Muscle of leg (tissue), 11 donors: ENCODE measurements around the gene LRCOL1. TPM values are rescaled to one million over a fixed set of nuclear protein-coding genes. Genes with fewer than 3 reads are reported as not detected.
"Not testable (repeated sequence)": the region's sequence is repeated elsewhere in the genome, so short reads cannot be mapped to it uniquely, and the experiment has no call there.

Experiments
- DNase-seq: peaks from one replicate; pipeline ENCODE4 v3.0.0; 2013
- H3K27ac ChIP-seq: one replicate; pipeline ENCODE4 v1.5.1; 2013; ENCODE audit warnings: mild to moderate bottlenecking, low read length, control low read depth
- H3K27me3 ChIP-seq: one replicate; pipeline ENCODE4 v1.6.1; 2013; ENCODE audit warnings: low read length; ENCODE audit not compliant: control insufficient read depth, insufficient read depth
- H3K36me3 ChIP-seq: one replicate; pipeline ENCODE4 v1.6.1; 2013; ENCODE audit warnings: low read length; ENCODE audit not compliant: control insufficient read depth, insufficient read depth
- H3K4me1 ChIP-seq: one replicate; pipeline ENCODE4 v1.6.1; 2013; ENCODE audit warnings: low read length; ENCODE audit not compliant: control insufficient read depth, insufficient read depth
- H3K4me3 ChIP-seq: one replicate; pipeline ENCODE4 v1.5.1; 2013; ENCODE audit warnings: low read length, control low read depth
- H3K9me3 ChIP-seq: replicated peaks from 2 replicates; pipeline ENCODE4 v1.6.1; 2013; ENCODE audit warnings: low read depth, low read length; ENCODE audit not compliant: control insufficient read depth
- WGBS: methylation state at CpG from one replicate; pipeline ENCODE4 v1.1.5; 2013; ENCODE audit warnings: missing lambda C conversion rate; ENCODE audit not compliant: insufficient coverage; 5-methylcytosine and 5-hydroxymethylcytosine counted together
- polyA plus RNA-seq, 8 donors: library from polyadenylated mRNA; unstranded; fragments of 120-200 nt; gene quantifications; one replicate each; pipeline versions ENCODE4 v1.2.1 to v1.2.3, GENCODE V29; 2013; ENCODE audit warnings: inconsistent platforms in 1 of 8, low replicate concordance in 1 of 8; ENCODE audit not compliant: insufficient read length in 8 of 8, insufficient read depth in 1 of 8
- total RNA-seq: library from RNA; stranded (reverse); fragments of 120-200 nt; gene quantifications from one replicate; pipeline ENCODE4 v1.2.4, GENCODE V29; 2013

LRCOL1 gene
- total and polyA plus RNA-seq, 9 donors = 0.13 to 0.64 (median 0.22) TPM; not detected in 2

GRCh38 chr12:132600048-132601032 lies 10.0 kb downstream of the LRCOL1 start:
- H3K9me3 ChIP-seq = no peaks in the 10 kb centered on the region
- H3K4me1 ChIP-seq = peaks cover 56% of the 10 kb centered on the region
- H3K27me3 ChIP-seq = peaks cover 46% of the 10 kb centered on the region
- peak; percentile 90 for DNase-seq
- 32% methylated on average over 32 of the region's 45 CpGs for WGBS
- H3K4me3 ChIP-seq = peak overlapping the region; percentile 50
- peak overlapping the region; percentile 67 for H3K27ac ChIP-seq
- H3K36me3 ChIP-seq = no peaks in the 10 kb centered on the region

GRCh38 chr12:132599502-132599901 lies 10.9 kb downstream of the LRCOL1 start:
- Histone ChIP-seq H3K4me1 (peaks cover 55% of the 10 kb centered on the region), H3K27me3 (peaks cover 43% of the 10 kb centered on the region)
- H3K4me3 ChIP-seq, H3K9me3 ChIP-seq, H3K27ac ChIP-seq, DNase-seq, H3K36me3 ChIP-seq: not testable (repeated sequence)
- WGBS = 89% methylated on average over 4 of the region's 6 CpGs

DNA sequence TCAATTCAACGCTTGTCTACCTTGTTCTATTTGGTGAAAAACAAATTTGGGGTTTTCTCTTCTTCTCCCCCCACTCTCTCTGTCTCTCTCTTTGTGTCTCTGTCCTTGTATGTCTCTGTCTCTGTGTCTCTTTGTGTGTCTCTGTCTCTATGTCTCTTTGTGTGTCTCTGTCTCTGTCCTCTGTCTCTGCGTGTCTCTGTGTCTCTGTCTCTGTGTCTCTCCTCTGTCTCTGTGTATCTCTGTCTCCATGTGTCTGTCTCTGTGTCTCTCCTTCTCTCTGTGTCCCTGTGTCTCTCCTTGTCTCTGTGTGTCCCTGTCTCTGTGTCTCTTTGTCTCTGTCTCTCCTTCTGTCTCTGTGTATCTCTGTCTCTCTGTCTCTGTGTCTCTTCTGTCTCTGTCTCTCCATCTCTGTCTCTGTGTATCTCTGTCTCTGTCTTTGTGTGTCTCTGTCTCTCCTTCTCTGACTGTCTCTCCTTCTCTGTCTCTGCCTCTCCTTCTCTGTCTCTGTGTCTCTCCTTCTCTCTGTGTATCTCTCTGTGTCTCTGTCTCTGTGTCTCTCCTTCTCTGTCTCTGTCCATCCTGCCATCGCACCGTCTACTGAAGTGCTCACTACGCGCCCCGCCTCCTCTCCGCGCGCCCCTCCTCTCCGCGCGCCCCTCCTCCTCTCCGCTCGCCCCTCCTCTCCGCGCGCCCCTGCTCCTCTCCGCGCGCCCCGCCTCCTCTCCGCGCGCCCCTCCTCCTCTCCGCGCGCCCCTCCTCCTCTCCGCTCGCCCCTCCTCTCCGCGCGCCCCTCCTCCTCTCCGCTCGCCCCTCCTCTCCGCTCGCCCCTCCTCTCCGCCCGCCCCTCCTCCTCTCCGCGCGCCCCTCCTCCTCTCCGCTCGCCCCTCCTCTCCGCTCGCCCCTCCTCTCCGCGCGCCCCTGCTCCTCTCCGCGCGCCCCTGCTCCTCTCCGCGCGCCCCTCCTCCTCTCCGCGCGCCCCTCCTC lies 12.8 kb downstream of the LRCOL1 start:
- WGBS = 7% methylated on average over 5 of the region's 58 CpGs
- DNase-seq = peak; percentile 80
- H3K4me3 ChIP-seq = peak overlapping the region; percentile 34

DNA sequence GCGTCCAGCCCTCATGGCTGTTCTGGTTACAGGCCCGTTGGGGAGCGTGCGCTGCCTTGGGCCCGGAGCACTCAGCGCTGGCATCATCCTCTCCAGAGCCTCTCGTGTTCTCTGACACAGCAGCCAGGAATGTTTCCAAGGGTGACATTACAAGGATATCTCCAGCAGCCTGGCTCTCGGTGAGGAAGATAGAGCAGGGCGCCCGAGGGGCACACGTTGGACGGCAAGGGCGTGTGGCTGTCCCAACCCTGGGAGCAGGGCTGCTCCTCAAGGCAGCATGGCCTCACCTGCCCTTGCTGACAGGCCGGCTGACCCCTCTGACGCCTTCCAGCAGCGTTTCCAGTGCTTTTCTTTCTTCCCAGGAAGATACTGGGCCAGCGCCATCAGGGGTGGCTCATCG lies 14.4 kb downstream of the LRCOL1 start:
- no peak for DNase-seq
- H3K27ac ChIP-seq = no peak overlapping the region
- peaks cover 17% of the 10 kb centered on the region for H3K27me3 ChIP-seq
- H3K4me1 ChIP-seq = peaks cover 29% of the 10 kb centered on the region
- H3K9me3 ChIP-seq = no peaks in the 10 kb centered on the region
- 71% methylated on average over 18 of the region's 18 CpGs for WGBS
- no peak overlapping the region for H3K4me3 ChIP-seq
- no peaks in the 10 kb centered on the region for H3K36me3 ChIP-seq

More for the DNA sequence above, 12.8 kb downstream of the LRCOL1 start:
- Histone ChIP-seq H3K27ac (peak overlapping the region; percentile 79), H3K4me1 (peaks cover 45% of the 10 kb centered on the region), H3K9me3 (no peaks in the 10 kb centered on the region), H3K36me3 (no peaks in the 10 kb centered on the region), H3K27me3 (peaks cover 29% of the 10 kb centered on the region)

DNA sequence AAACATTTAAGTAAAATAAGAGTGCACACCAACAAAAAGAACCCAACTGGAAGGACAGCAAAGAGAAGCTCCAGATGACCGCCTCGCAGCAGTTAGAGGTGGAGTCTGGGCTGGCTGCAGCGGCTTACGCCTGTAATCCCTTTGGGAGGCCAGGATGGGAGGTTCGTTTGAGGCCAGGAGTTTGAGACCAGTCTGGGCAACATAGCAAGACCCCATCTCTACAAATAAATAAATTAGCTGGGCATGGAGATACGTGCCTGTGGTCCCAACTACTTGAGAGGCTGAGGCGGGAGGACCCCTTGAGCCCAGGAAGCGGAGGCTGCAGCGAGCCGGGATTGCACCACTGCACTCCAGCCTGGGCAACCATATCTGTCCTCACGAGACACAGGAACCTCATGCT lies 15.2 kb downstream of the LRCOL1 start:
- Histone ChIP-seq H3K4me3 (no peak overlapping the region), H3K36me3 (no peaks in the 10 kb centered on the region), H3K4me1 (peaks cover 21% of the 10 kb centered on the region), H3K27ac (no peak overlapping the region), H3K27me3 (peaks cover 13% of the 10 kb centered on the region), H3K9me3 (no peaks in the 10 kb centered on the region)
- DNase-seq = no peak
- WGBS = 77% methylated on average over 3 of the region's 11 CpGs

- peaks cover 20% of the 10 kb centered on the region for H3K27me3 ChIP-seq
- H3K27ac ChIP-seq = no peak overlapping the region
- H3K36me3 ChIP-seq = no peaks in the 10 kb centered on the region
- H3K4me1 ChIP-seq = peaks cover 16% of the 10 kb centered on the region
- 10% methylated on average over 10 of the region's 11 CpGs for WGBS
- peak overlapping the region; percentile 7 for H3K4me3 ChIP-seq
- DNase-seq = peak; percentile 97
- no peaks in the 10 kb centered on the region for H3K9me3 ChIP-seq
Measured at GRCh38 chr12:132593938-132594358, 16.4 kb downstream of the LRCOL1 start.

- peaks cover 21% of the 10 kb centered on the region for H3K27me3 ChIP-seq
- H3K9me3 ChIP-seq = no peaks in the 10 kb centered on the region
- 64% methylated on average over 6 of the region's 18 CpGs for WGBS
- H3K27ac ChIP-seq = no peak overlapping the region
- H3K36me3 ChIP-seq = no peaks in the 10 kb centered on the region
- DNase-seq = no peak
- peaks cover 12% of the 10 kb centered on the region for H3K4me1 ChIP-seq
- peak overlapping the region; percentile 7 for H3K4me3 ChIP-seq
Measured at GRCh38 chr12:132593521-132593920, 16.9 kb downstream of the LRCOL1 start.

DNA sequence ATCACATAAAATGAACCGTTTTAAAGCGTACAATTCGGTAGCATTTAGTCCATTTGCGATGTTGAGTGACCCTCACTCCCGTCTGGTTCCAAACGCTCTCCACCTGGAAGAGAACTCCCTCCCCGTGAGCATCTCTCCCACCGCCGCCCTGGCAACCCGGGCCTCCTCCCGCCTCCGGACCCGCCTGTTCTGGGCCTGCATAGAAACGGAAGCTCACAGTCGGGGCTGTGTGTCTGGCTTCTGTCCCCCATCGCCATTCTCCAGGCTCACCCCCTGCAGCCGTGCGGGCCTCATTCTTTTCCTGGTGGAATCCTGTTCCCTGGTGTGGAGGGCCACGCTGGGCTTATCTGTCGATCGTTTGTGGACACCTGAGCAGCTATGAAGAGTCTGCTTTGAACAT lies 17.3 kb downstream of the LRCOL1 start:
- no peaks in the 10 kb centered on the region for H3K36me3 ChIP-seq
- H3K27ac ChIP-seq = no peak overlapping the region
- WGBS = 69% methylated on average over 21 of the region's 21 CpGs
- H3K4me3 ChIP-seq = no peak overlapping the region
- no peaks in the 10 kb centered on the region for H3K9me3 ChIP-seq
- H3K27me3 ChIP-seq = peaks cover 24% of the 10 kb centered on the region
- H3K4me1 ChIP-seq = peaks cover 12% of the 10 kb centered on the region
- DNase-seq = no peak

GRCh38 chr12:132592282-132592970 lies 18.0 kb downstream of the LRCOL1 start:
- H3K4me1 ChIP-seq = peaks cover 10% of the 10 kb centered on the region
- no peak overlapping the region for H3K27ac ChIP-seq
- DNase-seq = no peak
- H3K36me3 ChIP-seq = no peaks in the 10 kb centered on the region
- no peak overlapping the region for H3K4me3 ChIP-seq
- peaks cover 25% of the 10 kb centered on the region for H3K27me3 ChIP-seq
- no peaks in the 10 kb centered on the region for H3K9me3 ChIP-seq
- WGBS = 79% methylated on average over 35 of the region's 38 CpGs
